ENCODE measurements around the gene FAM107B.
"Not testable (repeated sequence)": the region's sequence is repeated elsewhere in the genome, so short reads cannot be mapped to it uniquely, and the experiment has no call there.

The FAM107B gene

GRCh38 chr10:14595526-14596182 is 179.0 kb downstream of the FAM107B start:
- DNase-seq: no peak

GRCh38 chr10:14594878-14595525 is 179.7 kb downstream of the FAM107B start:
- no peak for DNase-seq

GRCh38 chr10:14593806-14594205 is 180.9 kb downstream of the FAM107B start:
- no peak for DNase-seq

- DNase-seq: no peak
Measured at GRCh38 chr10:14592566-14592965, 182.1 kb downstream of the FAM107B start.

- DNase-seq: no peak
Measured at GRCh38 chr10:14592026-14592425, 182.7 kb downstream of the FAM107B start.

GRCh38 chr10:14588938-14589294 is 185.8 kb downstream of the FAM107B start:
- DNase-seq: not testable (repeated sequence)

- peak; percentile 86 for DNase-seq
Measured at GRCh38 chr10:14588084-14588937, 186.4 kb downstream of the FAM107B start.

- no peak for DNase-seq
Measured at GRCh38 chr10:14587540-14588083, 187.1 kb downstream of the FAM107B start.

- DNase-seq: no peak
Measured at GRCh38 chr10:14586901-14587300, 187.8 kb downstream of the FAM107B start.

GRCh38 chr10:14585287-14586193 is 189.2 kb downstream of the FAM107B start:
- no peak for DNase-seq

- no peak for DNase-seq
Measured at GRCh38 chr10:14584661-14585060, 190.0 kb downstream of the FAM107B start.

GRCh38 chr10:14583967-14584366 is 190.7 kb downstream of the FAM107B start:
- no peak for DNase-seq

- DNase-seq: no peak
Measured at GRCh38 chr10:14583252-14583651, 191.4 kb downstream of the FAM107B start.

- no peak for DNase-seq
Measured at GRCh38 chr10:14581553-14582321, 193.0 kb downstream of the FAM107B start.

- no peak for DNase-seq
Measured at GRCh38 chr10:14580671-14581332, 193.9 kb downstream of the FAM107B start.

GRCh38 chr10:14579405-14579804 is 195.3 kb downstream of the FAM107B start:
- DNase-seq: peak; percentile 59

- DNase-seq: peak; percentile 71
Measured at GRCh38 chr10:14578060-14578952, 196.4 kb downstream of the FAM107B start.

GRCh38 chr10:14574885-14575284 is 199.8 kb downstream of the FAM107B start:
- no peak for DNase-seq

- no peak for DNase-seq
Measured at GRCh38 chr10:14574291-14574690, 200.4 kb downstream of the FAM107B start.

GRCh38 chr10:14573666-14574261 is 200.9 kb downstream of the FAM107B start:
- no peak for DNase-seq

Data from suppressor macrophage treated with lipopolysaccharide for 4 hours (primary cell).